ENCODE data around the gene GJB4.

- no peak for TF ChIP-seq CTCF (IDR thresholded peaks at IDR 0.05)
- TF ChIP-seq RAD21 (conservative IDR thresholded peaks at IDR 0.05 in 1 of 2, IDR thresholded peaks at IDR 0.05 in 1 of 2), result no peak
- TF ChIP-seq EP300 (IDR thresholded peaks at IDR 0.05), result no peak
- no peak for TF ChIP-seq REST (IDR thresholded peaks at IDR 0.05)
- TF ChIP-seq JUN (IDR thresholded peaks at IDR 0.05), result no peak
- no peak for TF ChIP-seq POLR2A (IDR thresholded peaks at IDR 0.05; ENCODE audit: low read length)
- TF ChIP-seq, protein P1, sequence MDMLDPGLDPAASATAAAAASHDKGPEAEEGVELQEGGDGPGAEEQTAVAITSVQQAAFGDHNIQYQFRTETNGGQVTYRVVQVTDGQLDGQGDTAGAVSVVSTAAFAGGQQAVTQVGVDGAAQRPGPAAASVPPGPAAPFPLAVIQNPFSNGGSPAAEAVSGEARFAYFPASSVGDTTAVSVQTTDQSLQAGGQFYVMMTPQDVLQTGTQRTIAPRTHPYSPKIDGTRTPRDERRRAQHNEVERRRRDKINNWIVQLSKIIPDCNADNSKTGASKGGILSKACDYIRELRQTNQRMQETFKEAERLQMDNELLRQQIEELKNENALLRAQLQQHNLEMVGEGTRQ (IDR thresholded peaks at IDR 0.05), result no peak
Measured at GRCh38 chr1:34714386-34714785, 45.2 kb upstream of the GJB4 start.

All from A549 (cell line).